K562 (cell line): ENCODE measurements around the gene EPB41L4A. TPM values are rescaled to one million over a fixed set of nuclear protein-coding genes. Genes with fewer than 3 reads are reported as not detected.

Experiments
- ATAC-seq: fragments of 200-7000 bp; cut with Tn5 transposase; 3 replicates; pipeline ENCODE4 v1.9.1; 2020; ENCODE audit warnings: moderate library complexity
- BruUV-seq: library from RNA; stranded (reverse); fragments of 400-500 nt; replicated peaks from 2 replicates; lab custom pipeline; 2021; lab: Mats Ljungman, UMichigan
- CTCF ChIA-PET: fragments of 300-600 bp; formaldehyde crosslinking; extraction: SDS; loops from one replicate; lab custom pipeline; 2021; ENCODE audit warnings: low intra/inter-chr PET ratio; lab: Yijun Ruan, JAX
- POLR2A ChIA-PET: fragments of 300-600, 350-650 bp; sonication (Branson Sonifier 250); formaldehyde crosslinking; extraction: SDS; loops from one replicate; lab custom pipeline; 2021; ENCODE audit warnings: antibody characterized with exemption, inconsistent platforms; lab: Yijun Ruan, JAX
- DNase-seq, 4 experiments: peaks; one replicate each; pipeline versions ENCODE4 v3.0.0 to v3.0.0-alpha.2; 2011 to 2018; ENCODE audit warnings: low spot score in 3 of 4, mixed read lengths in 3 of 4; ENCODE audit errors: extremely low read depth in 1 of 4
- FAIRE-seq: peaks from 2 replicates; lab custom pipeline; 2011; peaks lifted over from hg19 to GRCh38; lab: Jason Lieb, UNC
- H2AFZ ChIP-seq: 2 replicates; pipeline ENCODE4 v1.6.0; 2011; ENCODE audit warnings: low read depth, low read length, control low read depth, inconsistent platforms
- H3K27ac ChIP-seq: fragments of 200-600 bp; 3 replicates; pipeline ENCODE4 v1.8.0; 2011; ENCODE audit warnings: low read depth, mild to moderate bottlenecking, control low read depth, inconsistent platforms, low read length, moderate library complexity, mixed read lengths; ENCODE audit errors: extremely low read depth
- H3K27me3 ChIP-seq, 2 experiments: fragments of 300-600 bp in 1 of 2; 2 replicates in 1 of 2; 3 replicates in 1 of 2; pipeline versions ENCODE4 v1.6.0 to v1.8.0; 2011; ENCODE audit warnings: inconsistent platforms in 2 of 2, low read length in 2 of 2, mild to moderate bottlenecking in 1 of 2, mixed read lengths in 1 of 2, moderate library complexity in 1 of 2; ENCODE audit not compliant: control insufficient read depth in 2 of 2, insufficient read depth in 2 of 2
- H3K36me3 ChIP-seq: fragments of 300-600 bp; 3 replicates; pipeline ENCODE4 v1.8.0; 2011; ENCODE audit warnings: mild to moderate bottlenecking, low read length, inconsistent platforms; ENCODE audit not compliant: control insufficient read depth, insufficient read depth
- H3K4me1 ChIP-seq, 2 experiments: fragments of 200-600 bp in 1 of 2; replicated peaks in 1 of 2; 2 replicates in 1 of 2; 3 replicates in 1 of 2; pipeline versions ENCODE4 v1.5.1 to v1.8.0; 2011; ENCODE audit warnings: inconsistent platforms in 2 of 2, low read length in 2 of 2, mild to moderate bottlenecking in 1 of 2, mixed read lengths in 1 of 2, moderate library complexity in 1 of 2; ENCODE audit not compliant: control insufficient read depth in 2 of 2, insufficient read depth in 2 of 2
- H3K4me2 ChIP-seq: 2 replicates; pipeline ENCODE4 v1.6.1; 2011; ENCODE audit warnings: low read length, control low read depth, inconsistent platforms, mixed read lengths; ENCODE audit not compliant: insufficient read depth
- H3K4me3 ChIP-seq: fragments of 200-600 bp; sonication (generic), shearing (Covaris generic); 2 replicates; pipeline ENCODE4 v1.5.1; 2016; ENCODE audit warnings: control low read depth, inconsistent platforms
- H3K79me2 ChIP-seq: fragments of 200-600 bp; 3 replicates; pipeline ENCODE4 v1.8.0; 2011; ENCODE audit warnings: low read length, inconsistent platforms; ENCODE audit not compliant: control insufficient read depth, insufficient read depth
- H3K9ac ChIP-seq, 2 experiments: 2 replicates each; pipeline versions ENCODE4 v1.6.0 to v1.6.1; 2011; ENCODE audit warnings: low read depth in 2 of 2, low read length in 2 of 2, control low read depth in 1 of 2, inconsistent platforms in 1 of 2, mild to moderate bottlenecking in 1 of 2, mixed read lengths in 1 of 2; ENCODE audit not compliant: insufficient read depth in 1 of 2
- H3K9me1 ChIP-seq: one replicate; pipeline ENCODE4 v1.6.0; 2011; ENCODE audit warnings: inconsistent platforms, mild to moderate bottlenecking, low read length, moderate library complexity; ENCODE audit not compliant: control insufficient read depth, insufficient read depth
- H3K9me3 ChIP-seq: replicated peaks from 2 replicates; pipeline ENCODE4 v1.5.1; 2011; ENCODE audit warnings: low read depth, low read length, inconsistent platforms; ENCODE audit not compliant: control insufficient read depth, insufficient read depth
- H4K20me1 ChIP-seq: replicated peaks from 2 replicates; pipeline ENCODE4 v1.6.1; 2011; ENCODE audit warnings: low read length, inconsistent platforms, mixed read lengths; ENCODE audit not compliant: control insufficient read depth, insufficient read depth
- CTCF ChIP-seq, 3 experiments: IDR thresholded peaks in 2 of 3; conservative IDR thresholded peaks in 1 of 3; 2 replicates each; pipeline ENCODE4 v1.5.1; 2011 to 2012; ENCODE audit warnings: low read length in 3 of 3, mild to moderate bottlenecking in 3 of 3, control low read depth in 2 of 3, improper control_type of control experiment in 1 of 3, inconsistent platforms in 1 of 3, low read depth in 1 of 3, mixed read lengths in 1 of 3, moderate library complexity in 1 of 3; ENCODE audit not compliant: insufficient read depth in 2 of 3
- ELF2 ChIP-seq: fragments of 250-450 bp; sonication (Bioruptor Pico); IDR thresholded peaks from 2 replicates; pipeline ENCODE4 v1.5.0; 2021; ENCODE audit warnings: mild to moderate bottlenecking
- RAD21 ChIP-seq, 2 experiments: fragments of 250-450 bp in 1 of 2; fragments of 450-650 bp in 1 of 2; sonication (Bioruptor Pico) in 1 of 2; formaldehyde crosslinking in 1 of 2; IDR thresholded peaks in 1 of 2; conservative IDR thresholded peaks in 1 of 2; 2 replicates each; pipeline versions ENCODE4 v1.4.0 to v1.8.0; 2020 to 2022; ENCODE audit warnings: mild to moderate bottlenecking in 2 of 2, moderate library complexity in 1 of 2
- XRCC3 ChIP-seq: fragments of 450-650 bp; IDR thresholded peaks from 2 replicates; pipeline ENCODE4 v1.6.1; 2017; ENCODE audit warnings: mild to moderate bottlenecking, moderate library complexity
- WGBS: fragments of 100-300 bp; shearing (Covaris generic); methylation state at CpG from one replicate; pipeline ENCODE4 v1.1.6; 2016; ENCODE audit warnings: low coverage, mixed read lengths; ENCODE audit not compliant: insufficient coverage; ENCODE audit errors: missing lambda C conversion rate; 5-methylcytosine and 5-hydroxymethylcytosine counted together
- in situ Hi-C: fragments of 300-500 bp; cut with MboI; formaldehyde crosslinking; loops from 4 replicates; pipeline ENCODE4 v1.15.0; 2018; ENCODE audit warnings: inconsistent platforms, mixed read lengths
- intact Hi-C: fragments of 100-400 bp; cut with micrococcal nuclease; formaldehyde crosslinking; loops from 2 replicates; pipeline ENCODE4 v1.14.2; 2022
- polyA plus RNA-seq, 8 experiments: library from polyadenylated mRNA; depleted of rRNA in 4 of 8; stranded (reverse) in 5 of 8; unstranded in 3 of 8; fragments of >200 nt; fragmentation: Nextera tagmentation in 2 of 8; fragmentation: Illumina TruSeq in 1 of 8; extraction: Ambion mirVana in 2 of 8; extraction: Trizol in 1 of 8; gene quantifications; 2 replicates each; pipeline versions ENCODE4 v1.2.1 to v1.2.3, GENCODE V29; 2011 to 2014; ENCODE audit warnings: inconsistent platforms in 1 of 8, missing spikeins in 1 of 8
- total RNA-seq, 7 experiments: library from RNA; depleted of rRNA in 6 of 7; stranded (reverse); fragments of >200 nt in 6 of 7; fragmentation: Illumina TruSeq in 2 of 7; extraction: Trizol in 2 of 7; gene quantifications; 2 replicates each; pipeline versions ENCODE4 v1.2.1 to v1.2.3, GENCODE V29; 2011 to 2021; ENCODE audit warnings: low replicate concordance in 1 of 7
- TF ChIP-seq, protein P1 (sequence below): fragments of 450-650 bp; IDR thresholded peaks from 2 replicates; pipeline ENCODE4 v1.6.1; 2018; ENCODE audit not compliant: partially characterized antibody

The EPB41L4A gene
- total and polyA plus RNA-seq, 9 of the 15 experiments (the other 6 are each of a cell fraction or from before 2014, with no cell fraction given): 0.04 to 0.35 (median 0.12) TPM; not detected in 3

DNA sequence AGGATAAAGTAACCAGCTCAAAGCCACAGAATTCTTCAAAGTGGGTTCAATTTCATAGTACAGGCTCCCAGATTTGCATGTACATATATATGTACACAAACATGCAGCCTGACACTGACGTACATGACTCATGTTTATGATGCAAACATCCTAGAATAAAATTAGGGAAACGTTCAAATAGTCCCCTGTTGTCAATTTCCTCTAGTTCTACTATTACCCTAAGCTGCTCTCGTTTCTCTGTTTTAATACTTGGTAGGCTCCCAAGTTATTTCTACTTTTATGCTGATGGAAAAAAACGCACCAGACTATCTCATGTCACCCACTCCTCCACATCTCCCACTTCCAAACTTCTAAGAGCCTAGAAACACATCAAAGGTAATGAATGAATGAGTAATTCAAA lies 229.7 kb downstream of the EPB41L4A start (continued):
- TF ChIP-seq ELF2: no peak
- TF ChIP-seq, protein P1, sequence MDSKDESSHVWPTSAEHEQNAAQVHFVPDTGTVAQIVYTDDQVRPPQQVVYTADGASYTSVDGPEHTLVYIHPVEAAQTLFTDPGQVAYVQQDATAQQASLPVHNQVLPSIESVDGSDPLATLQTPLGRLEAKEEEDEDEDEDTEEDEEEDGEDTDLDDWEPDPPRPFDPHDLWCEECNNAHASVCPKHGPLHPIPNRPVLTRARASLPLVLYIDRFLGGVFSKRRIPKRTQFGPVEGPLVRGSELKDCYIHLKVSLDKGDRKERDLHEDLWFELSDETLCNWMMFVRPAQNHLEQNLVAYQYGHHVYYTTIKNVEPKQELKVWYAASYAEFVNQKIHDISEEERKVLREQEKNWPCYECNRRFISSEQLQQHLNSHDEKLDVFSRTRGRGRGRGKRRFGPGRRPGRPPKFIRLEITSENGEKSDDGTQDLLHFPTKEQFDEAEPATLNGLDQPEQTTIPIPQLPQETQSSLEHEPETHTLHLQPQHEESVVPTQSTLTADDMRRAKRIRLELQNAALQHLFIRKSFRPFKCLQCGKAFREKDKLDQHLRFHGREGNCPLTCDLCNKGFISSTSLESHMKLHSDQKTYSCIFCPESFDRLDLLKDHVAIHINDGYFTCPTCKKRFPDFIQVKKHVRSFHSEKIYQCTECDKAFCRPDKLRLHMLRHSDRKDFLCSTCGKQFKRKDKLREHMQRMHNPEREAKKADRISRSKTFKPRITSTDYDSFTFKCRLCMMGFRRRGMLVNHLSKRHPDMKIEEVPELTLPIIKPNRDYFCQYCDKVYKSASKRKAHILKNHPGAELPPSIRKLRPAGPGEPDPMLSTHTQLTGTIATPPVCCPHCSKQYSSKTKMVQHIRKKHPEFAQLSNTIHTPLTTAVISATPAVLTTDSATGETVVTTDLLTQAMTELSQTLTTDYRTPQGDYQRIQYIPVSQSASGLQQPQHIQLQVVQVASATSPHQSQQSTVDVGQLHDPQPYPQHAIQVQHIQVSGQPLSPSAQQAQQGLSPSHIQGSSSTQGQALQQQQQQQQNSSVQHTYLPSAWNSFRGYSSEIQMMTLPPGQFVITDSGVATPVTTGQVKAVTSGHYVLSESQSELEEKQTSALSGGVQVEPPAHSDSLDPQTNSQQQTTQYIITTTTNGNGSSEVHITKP: no peak

DNA sequence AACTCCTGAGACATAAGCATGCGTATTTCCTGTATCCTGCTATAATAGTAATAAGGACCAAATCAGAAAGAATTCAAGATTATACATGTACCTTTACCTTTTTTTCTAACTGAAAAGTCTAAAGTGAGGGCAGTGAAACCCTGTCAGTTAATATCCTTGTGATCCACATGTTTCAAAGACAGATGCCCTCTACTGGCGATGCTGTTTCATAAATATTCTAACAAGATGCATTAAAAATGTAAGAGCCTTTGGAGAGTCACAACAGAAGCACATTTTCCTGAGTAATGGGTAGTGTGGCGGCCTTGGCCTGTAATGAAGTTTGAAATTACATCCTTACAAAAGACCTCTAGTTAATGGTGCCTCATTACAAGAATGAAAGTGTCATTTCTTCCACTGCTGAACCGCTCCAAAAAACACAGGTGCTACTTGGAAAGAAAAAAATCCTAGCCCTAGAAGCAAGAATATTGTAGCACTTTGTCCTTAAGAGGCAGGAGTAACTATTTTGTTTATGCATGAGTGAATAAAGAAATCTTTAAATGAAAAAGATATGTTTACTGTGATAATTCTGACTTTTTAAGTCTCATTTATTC lies 232.6 kb downstream of the EPB41L4A start:
- Histone ChIP-seq H3K9ac (no peak overlapping the region), H3K27me3 (peaks cover 0 to 4% of the 10 kb centered on the region in 2 experiments; a peak in 3 of 5 replicates), H3K27ac (no peak overlapping the region), H3K9me3 (no peaks in the 10 kb centered on the region), H3K36me3 (no peaks in the 10 kb centered on the region), H2AFZ (no peak overlapping the region), H3K9me1 (no peaks in the 10 kb centered on the region), H3K79me2 (no peaks in the 10 kb centered on the region), H3K4me3 (no peak overlapping the region), H4K20me1 (no peaks in the 10 kb centered on the region), H3K4me1 (no peaks in the 10 kb centered on the region), H3K4me2 (no peak overlapping the region)
- CTCF ChIA-PET: no interaction called here
- intact Hi-C loops (no loop called here), in situ Hi-C loops (no loop called here)
- FAIRE-seq (peak; percentile 40), DNase-seq (peak in 2 of 4 experiments; percentile 21 to 58), ATAC-seq (peak; percentile 81)
- POLR2A ChIA-PET: no interaction called here
- peak; percentile 25 to 67 (median 58); a peak in 5 of 6 replicates for TF ChIP-seq CTCF (IDR thresholded peaks at IDR 0.05 in 2 of 3, conservative IDR thresholded peaks at IDR 0.05 in 1 of 3; ENCODE audit: insufficient read depth in 2 of 3, low read depth in 1 of 3, low read length in 3 of 3)
- no peak for TF ChIP-seq XRCC3
- peak; percentile 26 to 32; a peak in 2 of 4 replicates for TF ChIP-seq RAD21 (CRISPR knock-in tag; conservative IDR thresholded peaks at IDR 0.05 in 1 of 2, IDR thresholded peaks at IDR 0.05 in 1 of 2)
- WGBS: under 1% methylated on average over 4 of the region's 4 CpGs
- no TSS peak for BruUV-seq
